ENCODE results near the gene TXNDC9. TPM values are rescaled to one million over a fixed set of nuclear protein-coding genes. Genes with fewer than 3 reads are reported as not detected.
"Not testable (repeated sequence)": the region's sequence is repeated elsewhere in the genome, so short reads cannot be mapped to it uniquely, and the experiment has no call there.

TXNDC9 gene
- total and polyA plus RNA-seq, 8 donors, result 4.2 to 12.7 (median 7.6) TPM

DNA sequence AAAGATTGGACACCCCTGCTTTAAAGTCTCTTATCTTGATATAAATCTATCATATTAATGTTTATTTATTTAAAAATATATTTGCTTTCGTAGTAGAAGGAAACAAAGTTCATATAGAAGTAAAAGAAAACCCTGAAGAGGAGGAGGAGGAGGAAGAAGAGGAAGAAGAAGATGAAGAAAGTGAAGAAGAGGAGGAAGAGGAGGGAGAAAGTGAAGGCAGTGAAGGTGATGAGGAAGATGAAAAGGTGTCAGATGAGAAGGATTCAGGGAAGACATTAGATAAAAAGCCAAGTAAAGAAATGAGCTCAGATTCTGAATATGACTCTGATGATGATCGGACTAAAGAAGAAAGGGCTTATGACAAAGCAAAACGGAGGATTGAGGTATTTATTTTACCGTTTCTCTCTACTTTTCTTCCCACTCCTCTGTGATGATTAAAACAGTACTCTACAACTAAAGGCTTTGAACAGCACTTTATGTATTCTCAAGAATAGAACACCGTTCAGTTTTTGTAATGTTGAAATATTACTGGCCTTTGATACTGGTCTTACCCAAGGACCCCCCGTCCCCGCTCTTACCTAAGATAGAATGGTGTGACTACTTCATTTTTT lies 40.2 kb upstream of the TXNDC9 start:
- Histone ChIP-seq H3K36me3 (peaks cover 0 to 40% (median 18%) of the 10 kb centered on the region in 3 donors), H3K27ac (no peak overlapping the region), H3K4me1 (no peaks in the 10 kb centered on the region), H3K27me3 (no peaks in the 10 kb centered on the region), H3K4me3 (no peak overlapping the region), H3K9me3 (no peaks in the 10 kb centered on the region)
- no peak for DNase-seq
- ATAC-seq, result no peak
- no peak for FAIRE-seq
- WGBS, 2 donors, result 92 to 93% methylated on average over 7 of the region's 7 CpGs
- intact Hi-C loops (cut with DNase I), result no loop called here
- no peak for TF ChIP-seq CTCF (IDR thresholded peaks at IDR 0.05)

GRCh38 chr2:99374747-99375146 lies 38.6 kb upstream of the TXNDC9 start:
- Histone ChIP-seq H3K27ac (no peak overlapping the region), H3K9me3 (no peaks in the 10 kb centered on the region), H3K27me3 (no peaks in the 10 kb centered on the region), H3K4me3 (no peak overlapping the region), H3K4me1 (no peaks in the 10 kb centered on the region), H3K36me3 (peaks cover 0 to 42% (median 18%) of the 10 kb centered on the region in 3 donors)
- no peak for ATAC-seq
- no peak for TF ChIP-seq CTCF (IDR thresholded peaks at IDR 0.05)
- no peak for FAIRE-seq
- no peak for DNase-seq
- intact Hi-C loops (cut with DNase I), result no loop called here

GRCh38 chr2:99373144-99373543 lies 37.0 kb upstream of the TXNDC9 start:
- intact Hi-C loops (cut with DNase I), result no loop called here
- H3K27ac ChIP-seq, result no peak overlapping the region
- H3K4me1 ChIP-seq, result no peaks in the 10 kb centered on the region
- FAIRE-seq (no peak), ATAC-seq (no peak), DNase-seq (no peak)
- no peak for TF ChIP-seq CTCF (IDR thresholded peaks at IDR 0.05)
- no peaks in the 10 kb centered on the region for H3K27me3 ChIP-seq
- peaks cover 0 to 50% (median 29%) of the 10 kb centered on the region in 3 donors for H3K36me3 ChIP-seq
- WGBS, 2 donors, result 95 to 99% methylated on average over 4 of the region's 4 CpGs
- no peaks in the 10 kb centered on the region for H3K9me3 ChIP-seq
- H3K4me3 ChIP-seq, result no peak overlapping the region

DNA sequence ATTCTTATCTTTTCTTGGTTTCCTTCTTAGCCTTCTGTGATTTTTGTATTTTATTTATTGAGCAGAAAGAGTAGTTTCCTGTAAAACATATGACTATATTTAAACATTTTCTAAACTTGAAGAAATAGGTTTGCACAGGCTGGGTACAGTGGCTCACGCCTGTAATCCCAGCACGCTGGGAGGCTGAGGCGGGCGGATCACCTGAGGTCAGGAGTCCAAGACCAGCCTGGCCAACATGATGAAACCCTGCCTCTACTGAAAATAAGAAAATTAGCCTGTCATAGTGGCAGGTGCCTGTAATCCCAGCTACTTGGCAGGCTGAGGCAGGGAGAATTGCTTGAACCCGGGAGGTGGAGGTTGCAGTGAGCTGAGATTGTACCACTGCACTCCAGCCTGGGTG lies 32.7 kb upstream of the TXNDC9 start:
- H3K27ac ChIP-seq, result not testable (repeated sequence)
- WGBS, 2 donors, result 97 to 100% methylated on average over 5 of the region's 5 CpGs

GRCh38 chr2:99365661-99366060 lies 29.5 kb upstream of the TXNDC9 start:
- H3K27ac ChIP-seq, result no peak overlapping the region
- DNase-seq (no peak), ATAC-seq (no peak), FAIRE-seq (no peak)
- no peak overlapping the region for H3K4me3 ChIP-seq
- peaks cover 0 to 57% (median 19%) of the 10 kb centered on the region in 3 donors for H3K36me3 ChIP-seq
- H3K4me1 ChIP-seq, result no peaks in the 10 kb centered on the region
- H3K9me3 ChIP-seq, result no peaks in the 10 kb centered on the region
- TF ChIP-seq CTCF (IDR thresholded peaks at IDR 0.05), result no peak
- intact Hi-C loops (cut with DNase I), result no loop called here
- WGBS, 2 donors, result 78 to 81% methylated on average over 2 of the region's 2 CpGs
- no peaks in the 10 kb centered on the region for H3K27me3 ChIP-seq

More for the DNA sequence above, 32.7 kb upstream of the TXNDC9 start:
- H3K4me3 ChIP-seq; H3K9me3 ChIP-seq; FAIRE-seq; H3K27me3 ChIP-seq; DNase-seq; H3K4me1 ChIP-seq; intact Hi-C loops (cut with DNase I); ATAC-seq: not testable (repeated sequence)
- H3K36me3 ChIP-seq, result peaks cover 0 to 64% (median 25%) of the 10 kb centered on the region in 3 donors

Measured in pancreas (tissue), 10 donors.